Neutrophil (primary cell): ENCODE measurements around the gene TADA2A.

ENCODE experiments used
- H3K27ac ChIP-seq: fragments of 200-600 bp; sonication (generic); 2 replicates; pipeline ENCODE4 v1.5.1; 2016; ENCODE audit warnings: mild to moderate bottlenecking, moderate library complexity
- H3K27me3 ChIP-seq: fragments of 200-600 bp; sonication (generic); 2 replicates; pipeline ENCODE4 v1.6.0; 2016; ENCODE audit warnings: mild to moderate bottlenecking
- H3K36me3 ChIP-seq: fragments of 200-600 bp; sonication (generic); 2 replicates; pipeline ENCODE4 v1.5.1; 2017
- H3K4me1 ChIP-seq, 2 experiments: fragments of 200-600 bp in 1 of 2; sonication (generic) in 1 of 2; 1 replicate in 1 of 2; 2 replicates in 1 of 2; pipeline versions ENCODE4 v1.5.1 to v1.6.1; 2013 to 2016; ENCODE audit warnings: low read depth in 1 of 2, low read length in 1 of 2, mild to moderate bottlenecking in 1 of 2, moderate library complexity in 1 of 2; ENCODE audit not compliant: control insufficient read depth in 1 of 2, insufficient read depth in 1 of 2
- H3K4me3 ChIP-seq, 2 experiments: fragments of 200-600 bp in 1 of 2; sonication (generic) in 1 of 2; 1 replicate in 1 of 2; 2 replicates in 1 of 2; pipeline ENCODE4 v1.5.1; 2013 to 2016; ENCODE audit warnings: low read depth in 1 of 2, low read length in 1 of 2, mild to moderate bottlenecking in 1 of 2, moderate library complexity in 1 of 2
- H3K9me3 ChIP-seq: fragments of 200-600 bp; sonication (generic); 2 replicates; pipeline ENCODE4 v1.5.1; 2016
- CTCF ChIP-seq: fragments of 200-600 bp; sonication (generic); IDR thresholded peaks from 2 replicates; pipeline ENCODE4 v1.5.1; 2016; ENCODE audit warnings: antibody characterized with exemption

The TADA2A gene

GRCh38 chr17:37512442-37513068 is 105.9 kb downstream of the TADA2A start:
- TF ChIP-seq CTCF, result no peak
- H3K4me1 ChIP-seq, result no peaks in the 10 kb centered on the region
- no peaks in the 10 kb centered on the region for H3K27me3 ChIP-seq
- no peak overlapping the region for H3K27ac ChIP-seq
- H3K36me3 ChIP-seq, result peaks cover 50% of the 10 kb centered on the region
- H3K9me3 ChIP-seq, result no peaks in the 10 kb centered on the region
- H3K4me3 ChIP-seq, result no peak overlapping the region

- no peaks in the 10 kb centered on the region for H3K27me3 ChIP-seq
- peaks cover 61% of the 10 kb centered on the region for H3K36me3 ChIP-seq
- no peak for TF ChIP-seq CTCF
- no peak overlapping the region for H3K4me3 ChIP-seq
- no peaks in the 10 kb centered on the region for H3K4me1 ChIP-seq
- no peaks in the 10 kb centered on the region for H3K9me3 ChIP-seq
- H3K27ac ChIP-seq, result no peak overlapping the region
Measured at GRCh38 chr17:37513711-37514110, 107.0 kb downstream of the TADA2A start.

- TF ChIP-seq CTCF, result no peak
- no peaks in the 10 kb centered on the region for H3K27me3 ChIP-seq
- no peaks in the 10 kb centered on the region for H3K4me1 ChIP-seq
- H3K9me3 ChIP-seq, result no peaks in the 10 kb centered on the region
- no peak overlapping the region for H3K27ac ChIP-seq
- H3K36me3 ChIP-seq, result peaks cover 86% of the 10 kb centered on the region
- H3K4me3 ChIP-seq, result no peak overlapping the region
Measured at GRCh38 chr17:37516127-37516571, 109.5 kb downstream of the TADA2A start.

- Histone ChIP-seq H3K36me3 (peaks cover 95% of the 10 kb centered on the region), H3K4me3 (no peak overlapping the region), H3K4me1 (no peaks in the 10 kb centered on the region), H3K9me3 (no peaks in the 10 kb centered on the region), H3K27me3 (no peaks in the 10 kb centered on the region), H3K27ac (no peak overlapping the region)
- TF ChIP-seq CTCF, result no peak
Measured at GRCh38 chr17:37517881-37518280, 111.2 kb downstream of the TADA2A start.

- Histone ChIP-seq H3K4me1 (no peaks in the 10 kb centered on the region), H3K4me3 (no peak overlapping the region), H3K27me3 (no peaks in the 10 kb centered on the region), H3K27ac (no peak overlapping the region), H3K36me3 (peaks cover 96% of the 10 kb centered on the region), H3K9me3 (no peaks in the 10 kb centered on the region)
- no peak for TF ChIP-seq CTCF
Measured at GRCh38 chr17:37518826-37519225, 112.1 kb downstream of the TADA2A start.
